Lower leg skin (tissue), 3 donors: ENCODE measurements around the gene NEO1.

Experiments
- CTCF ChIP-seq, 3 donors: fragments of 450-650 bp; IDR thresholded peaks; one replicate each; pipeline ENCODE4 v1.5.1; 2016; ENCODE audit warnings: antibody characterized with exemption in 3 of 3, mild to moderate bottlenecking in 3 of 3, moderate library complexity in 2 of 3
- POLR2A ChIP-seq, 2 donors: fragments of 450-650 bp; IDR thresholded peaks; one replicate each; pipeline ENCODE4 v1.6.1; 2016 to 2017; ENCODE audit warnings: antibody characterized with exemption in 2 of 2, mild to moderate bottlenecking in 1 of 2, moderate library complexity in 1 of 2

- TF ChIP-seq CTCF (IDR thresholded peaks at IDR 0.05) (no peak), POLR2A (IDR thresholded peaks at IDR 0.05) (no peak)
These were observed 47.2 kb upstream of the NEO1 start for GRCh38 chr15:73005032-73005431.
